22Rv1 (cell line): Measurements from ENCODE around the gene MAP2K7.

ENCODE experiments used
- CTCF ChIP-seq: fragments of 450-650 bp; IDR thresholded peaks from 2 replicates; pipeline ENCODE4 v1.5.1; 2017; ENCODE audit warnings: mild to moderate bottlenecking
- ZFX ChIP-seq: fragments of 450-650 bp; IDR thresholded peaks from 2 replicates; pipeline ENCODE4 v1.6.1; 2017; ENCODE audit warnings: antibody characterized with exemption, borderline replicate concordance

- no peak for TF ChIP-seq CTCF
- TF ChIP-seq ZFX = no peak
These were observed 49.9 kb downstream of the MAP2K7 start for GRCh38 chr19:7953576-7953975.
